HG02642 (cell line): ENCODE data around the gene LRRC75A.

Experiments
- ATAC-seq: cut with Tn5 transposase; IDR thresholded peaks from one replicate; pipeline ENCODE4 v1.9.1; 2021; ENCODE audit warnings: mild to moderate bottlenecking; ENCODE audit not compliant: unreplicated experiment, poor library complexity

Gene LRRC75A

DNA sequence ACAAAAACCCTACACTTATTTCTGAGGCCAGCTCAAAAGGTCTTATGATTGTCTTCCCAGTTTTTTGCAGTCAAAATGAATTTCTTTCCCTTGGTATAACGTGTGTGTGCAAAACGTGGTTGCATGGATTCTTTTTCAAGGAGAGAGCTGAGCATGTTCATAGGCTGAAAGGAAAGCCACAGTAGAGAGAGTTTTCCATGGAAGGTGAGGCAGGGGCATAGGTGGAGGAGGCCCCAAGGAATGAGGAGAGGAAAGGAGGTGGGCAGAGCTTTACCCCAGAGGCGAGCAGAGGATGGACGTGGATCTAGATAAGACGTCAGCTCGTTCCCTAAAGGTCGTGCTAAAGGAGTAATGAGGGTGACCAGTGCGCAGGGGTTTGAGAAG is 53.8 kb downstream of the LRRC75A start:
- no peak for ATAC-seq

DNA sequence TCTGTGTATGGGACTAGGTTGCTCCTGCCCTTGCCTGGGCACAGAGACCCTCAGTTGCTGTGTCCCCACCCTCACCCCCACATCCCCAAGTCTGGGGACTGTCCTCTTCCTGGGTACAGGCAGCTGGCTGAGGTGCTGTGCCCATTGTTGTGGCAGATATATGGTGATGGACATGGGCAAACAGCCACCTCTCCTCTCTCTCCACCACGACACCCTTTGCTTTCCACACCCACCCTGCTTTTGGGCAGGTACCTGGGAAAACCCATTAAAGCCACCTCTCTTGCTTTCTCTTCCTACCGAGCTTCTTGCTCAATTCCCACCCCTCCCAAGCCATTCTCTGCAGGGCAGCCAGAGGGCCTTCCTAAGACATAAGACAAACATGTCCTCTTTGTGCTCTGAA is 54.9 kb downstream of the LRRC75A start:
- no peak for ATAC-seq

DNA sequence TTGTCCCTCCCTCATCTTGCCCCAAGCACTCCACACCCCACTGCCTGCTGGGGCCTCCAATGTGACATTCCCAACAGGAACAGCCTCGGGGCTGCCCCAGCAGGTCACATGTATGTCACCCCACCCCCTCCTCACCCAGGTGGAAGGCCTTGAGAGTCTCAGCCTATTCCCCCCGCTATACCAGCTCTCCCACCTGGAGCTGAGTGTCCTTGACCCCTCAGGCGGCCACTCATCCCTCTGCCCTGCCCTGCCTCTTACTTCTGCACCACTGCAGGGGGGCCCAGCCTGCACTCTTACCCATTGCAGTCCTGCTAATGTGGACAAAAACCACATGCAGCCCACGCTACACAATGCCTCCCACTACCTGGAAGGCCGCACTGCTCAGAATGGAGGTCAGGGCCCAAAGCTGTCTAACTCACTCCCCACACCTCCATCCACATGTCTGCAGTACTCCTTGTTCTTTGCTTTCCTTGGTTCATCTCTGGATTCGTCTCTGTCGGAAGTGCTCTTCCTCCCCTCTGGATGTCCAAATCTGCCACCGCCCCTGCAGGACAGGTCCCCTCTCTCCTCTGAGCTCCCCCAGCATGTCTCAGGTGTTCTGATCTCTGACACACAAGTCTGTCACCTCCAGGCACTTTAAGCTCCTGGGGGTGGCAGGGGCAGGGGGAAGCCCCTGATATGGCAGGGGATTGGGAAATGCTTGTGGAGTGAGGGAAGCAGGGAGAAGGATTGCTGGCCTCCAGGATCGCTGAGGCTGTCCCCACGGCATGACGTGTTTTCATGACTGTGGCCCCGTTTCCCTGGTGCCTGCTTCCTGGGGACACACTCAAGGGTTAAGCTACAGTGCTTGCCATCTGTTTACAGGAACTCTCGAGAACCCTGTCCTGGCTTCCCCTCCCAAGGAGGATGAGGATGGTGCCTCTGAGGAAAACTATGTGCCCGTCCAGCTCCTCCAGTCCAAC is 55.8 kb downstream of the LRRC75A start:
- no peak for ATAC-seq

DNA sequence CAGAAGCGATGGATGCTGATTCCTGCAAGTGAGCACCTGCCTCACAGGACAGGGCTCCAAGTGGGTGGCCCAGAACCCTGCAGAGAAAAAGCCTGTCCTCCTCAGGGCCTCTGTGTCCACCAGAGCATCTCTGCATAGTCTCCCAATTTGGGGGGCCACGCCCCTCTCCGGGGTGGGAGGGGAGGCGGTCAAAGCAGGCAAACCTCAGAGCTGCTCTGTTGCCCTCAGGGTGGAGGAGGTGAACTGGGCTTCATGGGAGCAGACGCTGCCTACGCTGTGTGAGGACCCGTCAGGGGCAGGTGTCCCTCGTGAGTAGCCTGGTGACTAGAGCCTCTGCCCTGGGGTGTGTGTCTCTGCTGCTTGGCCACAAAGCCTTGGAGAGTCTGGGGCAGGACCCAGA is 57.3 kb downstream of the LRRC75A start:
- ATAC-seq: no peak

- no peak for ATAC-seq
These were observed 58.5 kb downstream of the LRRC75A start for GRCh38 chr17:16433514-16433913.

DNA sequence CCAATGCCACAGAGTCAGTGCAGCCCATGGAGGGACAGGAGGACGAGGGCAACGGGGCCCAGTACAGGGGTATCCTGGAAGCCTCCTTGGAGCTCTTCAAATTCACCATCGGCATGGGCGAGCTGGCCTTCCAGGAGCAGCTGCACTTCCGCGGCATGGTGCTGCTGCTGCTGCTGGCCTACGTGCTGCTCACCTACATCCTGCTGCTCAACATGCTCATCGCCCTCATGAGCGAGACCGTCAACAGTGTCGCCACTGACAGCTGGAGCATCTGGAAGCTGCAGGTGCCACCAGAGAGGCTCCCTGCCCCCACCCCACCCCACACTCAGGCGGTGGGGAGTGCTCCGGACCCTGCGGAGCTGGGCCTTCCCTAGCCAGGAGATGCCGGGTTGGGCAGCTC is 60.0 kb downstream of the LRRC75A start:
- no peak for ATAC-seq

GRCh38 chr17:16430650-16431049 is 61.3 kb downstream of the LRRC75A start:
- ATAC-seq: no peak

GRCh38 chr17:16429083-16429482 is 62.9 kb downstream of the LRRC75A start:
- ATAC-seq: no peak

- ATAC-seq: no peak
These were observed 63.7 kb downstream of the LRRC75A start for GRCh38 chr17:16428098-16428882.

- no peak for ATAC-seq
These were observed 65.0 kb downstream of the LRRC75A start for GRCh38 chr17:16427020-16427419.

DNA sequence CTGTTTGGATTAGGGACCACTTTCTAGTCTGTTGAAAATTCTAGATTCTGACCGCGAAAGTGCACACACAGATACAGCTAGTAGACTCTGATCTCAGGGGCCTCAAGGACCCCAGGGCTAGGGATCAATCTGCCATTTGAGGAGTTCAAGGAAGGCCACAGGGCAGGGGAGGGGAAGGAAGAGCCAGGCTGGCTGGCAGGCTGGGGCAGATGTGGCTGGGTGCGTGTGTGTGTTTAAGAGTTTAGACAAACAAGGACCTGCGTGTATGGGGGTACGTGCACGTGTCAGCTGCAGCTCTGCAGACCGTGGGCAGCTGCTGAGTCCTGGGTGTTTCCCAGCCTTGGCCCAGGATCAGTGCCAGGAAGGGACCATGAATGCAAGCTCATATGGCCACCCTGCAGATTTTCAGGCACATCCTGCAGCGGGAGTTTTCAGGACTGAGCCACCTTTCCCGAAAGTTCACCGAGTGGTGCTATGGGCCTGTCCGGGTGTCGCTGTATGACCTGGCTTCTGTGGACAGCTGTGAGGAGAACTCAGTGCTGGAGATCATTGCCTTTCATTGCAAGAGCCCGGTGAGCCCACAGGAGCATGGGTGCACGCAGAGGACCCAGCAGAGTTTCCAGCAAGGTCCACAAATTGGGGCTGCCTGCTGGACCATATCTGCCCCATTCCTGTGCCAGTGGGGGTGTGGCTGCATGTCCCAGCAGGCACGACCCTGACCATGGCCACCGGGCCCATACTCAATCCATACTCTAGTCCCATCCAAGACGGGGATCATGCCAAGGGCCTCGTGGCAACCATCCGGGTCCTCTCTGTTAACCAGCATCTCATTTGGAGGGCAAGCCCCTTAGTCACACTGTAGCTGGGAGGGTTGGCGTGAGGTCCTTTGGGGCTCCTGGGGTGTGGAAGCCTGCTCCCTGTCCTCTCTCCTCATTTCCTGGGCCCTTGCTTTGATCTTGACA is 66.0 kb downstream of the LRRC75A start:
- ATAC-seq: no peak

DNA sequence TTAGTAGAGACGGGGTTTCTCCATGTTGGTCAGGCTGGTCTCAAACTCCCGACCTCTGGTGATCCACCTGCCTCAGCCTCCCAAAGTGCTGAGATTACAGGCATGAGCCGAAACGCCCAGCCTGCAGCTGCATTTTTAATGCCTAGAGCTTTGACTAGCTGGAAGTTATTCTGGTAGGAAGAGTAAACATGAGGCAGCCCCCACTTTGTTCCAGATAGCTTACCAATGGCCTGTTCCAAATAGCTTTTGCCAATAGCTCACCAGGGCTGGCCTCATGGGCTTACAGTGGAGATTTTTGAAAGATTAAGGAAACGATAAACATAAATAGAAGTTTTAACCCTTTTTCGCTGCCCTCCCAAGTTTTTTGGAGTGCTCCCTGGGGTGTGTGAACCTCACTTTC is 66.8 kb downstream of the LRRC75A start:
- no peak for ATAC-seq

DNA sequence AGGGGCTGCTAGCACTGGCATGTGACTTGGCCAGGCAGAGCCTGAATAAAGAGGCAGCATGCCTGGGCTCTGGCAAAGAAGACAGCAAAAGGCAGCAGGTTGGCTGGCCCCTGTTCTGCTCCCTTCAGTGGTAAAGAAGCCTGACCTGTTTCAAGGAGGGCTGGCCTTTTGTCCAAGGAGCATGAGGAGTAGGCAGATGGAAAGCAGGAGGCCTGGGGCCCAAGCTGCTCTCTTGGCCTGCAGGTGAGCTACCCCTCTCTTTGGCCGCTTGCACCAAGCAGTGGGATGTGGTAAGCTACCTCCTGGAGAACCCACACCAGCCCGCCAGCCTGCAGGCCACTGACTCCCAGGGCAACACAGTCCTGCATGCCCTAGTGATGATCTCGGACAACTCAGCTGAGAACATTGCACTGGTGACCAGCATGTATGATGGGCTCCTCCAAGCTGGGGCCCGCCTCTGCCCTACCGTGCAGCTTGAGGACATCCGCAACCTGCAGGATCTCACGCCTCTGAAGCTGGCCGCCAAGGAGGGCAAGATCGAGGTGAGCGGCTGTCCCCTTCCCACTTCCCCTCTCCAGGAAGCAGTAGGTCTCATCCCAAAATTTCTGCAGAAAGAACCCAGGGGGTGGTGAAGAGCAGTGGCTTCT is 68.6 kb downstream of the LRRC75A start:
- no peak for ATAC-seq

GRCh38 chr17:16422416-16422815 is 69.6 kb downstream of the LRRC75A start:
- ATAC-seq: no peak

DNA sequence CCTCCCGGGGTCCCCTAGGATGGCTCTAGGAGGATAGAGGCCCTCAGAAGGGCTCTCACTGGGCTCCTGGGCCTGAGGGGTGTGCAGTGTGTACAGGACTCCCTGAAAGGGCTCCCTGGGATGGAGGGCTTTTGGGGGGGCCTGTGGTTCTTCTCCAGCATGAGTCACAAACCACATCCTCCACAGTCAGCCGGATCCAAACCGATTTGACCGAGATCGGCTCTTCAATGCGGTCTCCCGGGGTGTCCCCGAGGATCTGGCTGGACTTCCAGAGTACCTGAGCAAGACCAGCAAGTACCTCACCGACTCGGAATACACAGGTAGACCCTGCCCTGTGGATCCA is 72.1 kb downstream of the LRRC75A start:
- no peak for ATAC-seq

DNA sequence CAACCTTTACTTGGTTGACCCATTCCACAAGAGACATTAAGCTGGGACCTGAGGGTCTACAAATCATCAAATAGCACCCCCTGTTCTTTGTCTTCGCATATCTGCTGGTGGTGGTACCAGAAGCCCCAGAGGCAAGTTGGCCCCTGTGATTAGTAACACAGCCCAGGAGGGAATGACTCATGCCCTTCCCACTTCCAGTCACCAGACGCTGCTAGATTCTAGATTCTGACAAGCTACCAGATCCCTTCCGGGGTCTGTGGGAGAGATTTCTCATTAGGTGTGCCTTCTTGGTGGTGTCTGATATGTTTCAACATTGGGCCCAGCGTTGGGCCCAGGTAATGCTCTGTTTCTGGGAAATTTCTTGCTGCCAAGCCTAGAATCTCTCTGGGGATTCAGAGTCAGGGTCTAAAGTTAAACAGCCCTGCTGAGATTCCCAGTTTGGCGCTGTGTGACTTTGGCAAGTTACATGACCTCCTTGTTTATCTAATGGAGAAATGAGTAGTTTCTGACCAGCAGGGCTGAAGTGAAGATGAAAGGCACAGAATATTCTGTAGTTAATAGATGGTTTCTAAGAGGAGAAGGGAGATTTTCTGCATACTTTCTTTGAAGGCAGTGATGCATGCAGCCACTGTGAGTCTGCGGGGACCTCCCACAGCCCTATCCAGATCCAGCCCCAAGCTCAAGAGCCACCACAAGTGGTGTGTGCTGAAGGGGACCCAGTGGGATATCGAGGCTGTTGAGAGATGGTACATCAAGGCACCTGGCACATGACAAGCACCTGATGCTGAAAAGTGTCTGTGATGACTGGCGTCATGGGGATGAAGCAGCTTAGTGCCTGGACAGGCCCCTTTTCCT is 72.7 kb downstream of the LRRC75A start:
- ATAC-seq: no peak

DNA sequence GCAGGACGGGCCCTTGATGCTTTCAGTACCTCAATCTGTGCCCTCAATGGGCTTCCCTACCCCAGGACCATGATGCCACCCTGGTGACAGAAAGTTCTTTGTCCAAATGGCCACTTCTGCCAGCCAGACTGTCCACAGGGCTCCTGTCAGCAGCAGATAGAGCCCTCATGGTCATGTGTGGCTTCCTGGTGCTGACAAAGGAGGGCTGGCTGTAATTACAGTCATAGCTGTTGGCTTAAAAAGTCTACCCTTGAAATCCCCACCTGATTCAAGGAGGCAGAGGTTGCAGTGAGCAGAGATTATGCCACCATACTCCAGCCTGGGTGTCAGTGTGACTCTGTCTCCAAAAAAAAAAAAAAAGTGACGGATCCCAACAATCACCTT is 73.3 kb downstream of the LRRC75A start:
- ATAC-seq: no peak

DNA sequence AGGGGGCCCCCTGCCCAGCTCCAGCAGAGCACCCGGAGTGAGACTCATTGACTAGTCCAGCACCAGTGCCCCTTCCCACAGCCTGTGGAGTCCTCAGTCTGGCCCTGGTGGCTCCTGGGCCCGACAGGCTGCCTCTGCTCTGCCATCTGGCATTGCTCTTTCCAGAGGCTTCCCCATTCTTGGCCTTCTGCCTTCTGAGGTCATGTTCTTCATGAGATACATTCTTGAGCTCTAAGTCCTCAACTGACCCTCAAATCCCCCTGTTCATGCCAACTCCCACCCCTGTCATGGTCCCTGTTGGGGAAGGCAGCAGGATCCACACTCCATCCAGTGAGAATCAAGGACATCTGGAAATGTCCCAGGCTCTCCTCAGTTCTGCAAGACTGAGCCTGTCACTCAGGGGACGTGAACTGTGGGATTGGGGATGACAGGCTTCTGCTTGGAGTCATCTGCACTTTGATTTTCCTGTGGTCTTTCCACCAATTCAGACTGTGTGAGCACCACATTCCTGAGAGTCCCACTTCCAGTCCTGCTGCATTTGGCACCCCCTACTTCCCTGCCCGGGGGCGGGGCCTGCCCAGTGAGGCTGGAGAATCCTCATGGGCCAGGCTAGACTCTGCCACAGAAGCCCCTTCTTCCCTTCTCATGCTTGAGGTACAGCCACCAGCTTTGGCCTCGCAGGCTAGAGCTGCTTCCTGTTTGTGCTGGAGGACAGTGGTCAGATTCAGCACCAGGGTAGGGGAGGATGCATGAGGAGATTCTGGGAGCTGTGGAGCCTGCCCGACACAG is 73.9 kb downstream of the LRRC75A start:
- no peak for ATAC-seq
